Measurements from ENCODE around the gene DGCR2.

GRCh38 chr22:18997306-18997924 lies 124.8 kb downstream of the DGCR2 start:
- TF ChIP-seq CTCF (IDR thresholded peaks at IDR 0.05; ENCODE audit: insufficient read depth, low read length): no peak
- TF ChIP-seq POLR2AphosphoS5 (IDR thresholded peaks at IDR 0.05; ENCODE audit: low read depth): no peak

Data from HL-60 (cell line).